SK-N-MC (cell line): ENCODE results near the gene ANKS1A.

Source experiments
- EZH2 ChIP-seq: fragments of 200-600 bp; sonication (generic); IDR thresholded peaks from one replicate; pipeline ENCODE4 v1.6.1; 2017; ENCODE audit warnings: antibody characterized with exemption
- FOXP2 ChIP-seq: optimal IDR thresholded peaks from 2 replicates; pipeline ENCODE3; 2011; ENCODE audit warnings: mild to moderate bottlenecking, moderate library complexity; ENCODE audit not compliant: insufficient read depth; ENCODE audit errors: extremely low read length, control extremely low read depth
- POLR2AphosphoS5 ChIP-seq: IDR thresholded peaks from 2 replicates; pipeline ENCODE4 v1.6.1; 2012; ENCODE audit warnings: mild to moderate bottlenecking, low read depth, low read length, borderline replicate concordance

DNA sequence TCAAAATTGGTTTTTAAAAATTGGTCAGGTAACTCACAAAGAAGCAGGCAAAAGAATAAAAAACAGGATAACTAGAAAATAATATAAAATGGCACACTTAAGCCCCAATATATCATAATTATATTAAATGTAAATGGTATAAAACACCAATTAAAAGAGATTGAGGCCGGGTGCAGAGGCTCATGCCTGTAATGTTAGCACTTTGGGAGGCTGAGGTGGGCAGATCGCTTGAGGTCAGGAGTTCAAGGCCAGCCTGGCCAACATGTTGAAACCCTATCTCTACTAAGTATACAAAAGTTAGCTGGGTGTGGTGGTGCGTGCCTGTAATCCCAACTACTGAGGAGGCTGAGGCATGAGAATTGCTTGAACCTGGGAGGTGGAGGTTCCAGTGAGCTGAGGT is 216.0 kb downstream of the ANKS1A start:
- TF ChIP-seq EZH2 (no peak), POLR2AphosphoS5 (no peak), FOXP2 (no peak)
